Large intestine (tissue), 3 donors: ENCODE data around the gene UVSSA. TPM values are rescaled to one million over a fixed set of nuclear protein-coding genes. Genes with fewer than 3 reads are reported as not detected.
"Not testable (repeated sequence)": the region's sequence is repeated elsewhere in the genome, so short reads cannot be mapped to it uniquely, and the experiment has no call there.

Source experiments
- DNase-seq, 2 donors: peaks; one replicate each; pipeline versions ENCODE4 v3.0.0 to v3.0.0-alpha.2; 2013
- H3K27ac ChIP-seq: one replicate; pipeline ENCODE4 v1.5.1; 2013; ENCODE audit warnings: low read length
- H3K27me3 ChIP-seq: 2 replicates; pipeline ENCODE4 v1.6.1; 2013; ENCODE audit warnings: low read length; ENCODE audit not compliant: control insufficient read depth, insufficient read depth
- H3K36me3 ChIP-seq: 2 replicates; pipeline ENCODE4 v1.6.1; 2013; ENCODE audit warnings: low read length; ENCODE audit not compliant: control insufficient read depth, insufficient read depth
- H3K4me1 ChIP-seq: one replicate; pipeline ENCODE4 v1.6.1; 2013; ENCODE audit warnings: low read length; ENCODE audit not compliant: control insufficient read depth, insufficient read depth
- H3K4me3 ChIP-seq: one replicate; pipeline ENCODE4 v1.5.1; 2013; ENCODE audit warnings: low read length
- H3K9me3 ChIP-seq: one replicate; pipeline ENCODE4 v1.6.1; 2013; ENCODE audit warnings: mild to moderate bottlenecking, low read depth, low read length, moderate library complexity; ENCODE audit not compliant: control insufficient read depth
- WGBS: methylation state at CpG from one replicate; pipeline ENCODE4 v1.1.5; 2013; ENCODE audit warnings: low lambda C conversion rate; ENCODE audit not compliant: insufficient coverage; 5-methylcytosine and 5-hydroxymethylcytosine counted together
- polyA plus RNA-seq: library from polyadenylated mRNA; unstranded; fragments of 120-200 nt; gene quantifications from one replicate; pipeline ENCODE4 v1.2.1, GENCODE V29; 2013

The UVSSA gene
- polyA plus RNA-seq, 1 donor, result 23.5 TPM

DNA sequence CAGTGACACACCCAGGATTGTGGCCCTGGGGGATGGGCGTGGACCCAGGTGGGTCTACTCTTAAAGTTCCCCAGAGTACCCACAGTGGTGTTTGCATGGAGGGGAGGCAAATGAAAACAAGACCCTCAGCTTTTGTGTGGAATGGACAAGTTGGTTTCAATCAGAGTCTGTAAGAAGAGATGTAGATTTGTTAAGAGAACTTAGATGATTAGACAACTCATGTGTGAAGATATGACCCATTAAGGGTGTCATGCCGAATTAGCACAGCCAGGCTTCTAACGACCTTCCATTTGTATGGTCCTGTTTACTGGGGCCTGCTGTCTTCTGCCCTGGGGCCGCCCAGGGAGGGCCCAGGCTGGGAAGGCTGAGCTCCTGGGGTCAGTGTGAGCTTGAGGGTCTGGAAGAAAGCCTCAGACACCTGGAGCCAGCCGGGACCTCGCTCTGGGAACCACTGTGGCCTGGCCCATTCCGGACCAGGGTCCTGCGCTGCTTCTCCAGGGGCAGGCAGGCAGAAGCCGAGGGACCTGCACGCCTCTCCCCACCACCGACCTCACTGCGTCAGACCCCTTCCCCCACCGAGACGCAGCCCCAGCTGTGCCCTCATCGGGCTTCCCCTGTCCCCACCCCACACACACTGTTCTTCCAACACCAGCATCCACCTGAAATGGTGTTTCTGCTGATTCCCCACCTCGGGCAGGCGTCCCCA is 20.4 kb downstream of the UVSSA start:
- Histone ChIP-seq H3K9me3 (no peaks in the 10 kb centered on the region), H3K36me3 (peaks cover 25% of the 10 kb centered on the region), H3K27me3 (no peaks in the 10 kb centered on the region), H3K4me3 (no peak overlapping the region), H3K4me1 (no peaks in the 10 kb centered on the region), H3K27ac (no peak overlapping the region)
- DNase-seq, result no peak
- WGBS, result no CpG with 5 or more reads among the region's 17 CpGs

DNA sequence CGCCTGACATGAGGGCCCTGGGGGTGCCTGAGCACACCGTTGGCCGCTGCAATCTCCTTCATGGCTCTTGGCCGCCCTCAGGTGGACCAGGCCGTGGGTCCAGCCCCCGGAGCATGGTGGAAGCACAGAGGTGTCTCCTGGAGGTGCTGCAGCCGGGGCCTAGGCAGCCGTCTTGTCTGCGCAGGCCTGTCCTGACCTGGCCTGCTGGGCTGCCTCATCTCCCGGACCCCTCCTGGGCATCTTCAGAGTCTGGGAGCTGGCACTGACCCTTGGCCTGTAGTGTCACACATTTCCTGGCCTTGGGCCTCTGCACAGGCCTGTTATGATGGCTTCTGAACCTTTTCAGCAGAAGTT is 20.9 kb downstream of the UVSSA start:
- Histone ChIP-seq H3K36me3 (peaks cover 25% of the 10 kb centered on the region), H3K27me3 (no peaks in the 10 kb centered on the region), H3K27ac (no peak overlapping the region), H3K4me1 (no peaks in the 10 kb centered on the region), H3K9me3 (no peaks in the 10 kb centered on the region), H3K4me3 (no peak overlapping the region)
- no peak for DNase-seq
- no CpG with 5 or more reads among the region's 10 CpGs for WGBS

DNA sequence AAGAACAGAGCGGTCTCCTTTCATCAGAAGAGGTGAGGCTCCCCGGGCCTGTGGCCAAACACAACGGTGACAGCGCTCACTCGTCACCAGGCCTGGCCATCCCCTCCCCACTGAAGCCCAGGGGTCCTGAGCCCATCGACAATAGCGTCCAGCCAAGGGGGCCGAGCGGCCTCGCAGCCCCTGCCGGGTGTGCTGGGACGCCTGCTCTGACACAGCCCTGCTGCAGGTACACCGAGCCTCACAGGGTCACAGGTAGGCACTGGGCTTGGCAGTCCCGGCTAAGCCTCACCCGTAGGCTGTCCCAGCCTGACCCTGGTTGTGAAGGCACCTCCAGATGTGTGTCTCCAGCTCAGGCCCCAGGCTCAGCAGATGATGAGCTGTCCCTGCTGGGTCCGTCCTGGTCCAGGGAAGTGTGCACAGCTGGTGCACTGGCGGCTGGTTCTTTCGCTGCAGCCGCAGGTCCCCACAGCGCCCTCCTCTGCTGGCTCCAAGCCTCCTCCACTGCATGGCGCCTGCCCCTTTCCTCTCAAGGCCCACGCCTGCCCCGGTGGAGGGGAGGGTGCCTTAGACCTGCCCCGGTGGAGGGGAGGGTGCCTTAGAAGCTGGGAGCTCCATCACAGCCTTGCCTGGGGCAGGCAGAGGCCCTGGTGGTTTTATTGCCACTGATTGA is 21.5 kb downstream of the UVSSA start:
- WGBS, result no CpG with 5 or more reads among the region's 24 CpGs
- DNase-seq, result no peak
- Histone ChIP-seq H3K27ac (no peak overlapping the region), H3K4me3 (no peak overlapping the region), H3K4me1 (no peaks in the 10 kb centered on the region), H3K27me3 (no peaks in the 10 kb centered on the region), H3K9me3 (no peaks in the 10 kb centered on the region), H3K36me3 (peaks cover 27% of the 10 kb centered on the region)

DNA sequence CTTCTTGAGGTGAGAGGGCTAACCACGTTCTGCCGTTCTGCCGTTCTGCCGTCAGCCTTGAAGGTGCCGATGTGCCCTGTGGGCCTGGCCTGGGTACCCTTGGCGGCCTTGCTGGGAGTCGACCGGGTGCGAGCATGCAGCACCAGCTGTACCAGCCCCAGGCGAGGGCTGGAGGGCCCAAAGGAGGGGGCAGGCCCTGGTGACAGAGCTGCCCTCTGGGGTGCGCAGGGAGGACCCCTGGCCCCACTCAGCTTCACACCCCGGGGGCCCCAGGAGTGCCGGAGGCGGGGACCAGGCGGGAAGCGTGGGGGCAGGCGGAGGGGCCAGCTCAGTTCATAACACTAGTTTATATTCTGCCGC is 22.1 kb downstream of the UVSSA start:
- H3K27me3 ChIP-seq, result no peaks in the 10 kb centered on the region
- no peaks in the 10 kb centered on the region for H3K9me3 ChIP-seq
- no peak overlapping the region for H3K27ac ChIP-seq
- H3K4me1 ChIP-seq, result no peaks in the 10 kb centered on the region
- 83% methylated on average over 1 of the region's 18 CpGs for WGBS
- H3K4me3 ChIP-seq, result no peak overlapping the region
- H3K36me3 ChIP-seq, result peaks cover 31% of the 10 kb centered on the region
- no peak for DNase-seq

DNA sequence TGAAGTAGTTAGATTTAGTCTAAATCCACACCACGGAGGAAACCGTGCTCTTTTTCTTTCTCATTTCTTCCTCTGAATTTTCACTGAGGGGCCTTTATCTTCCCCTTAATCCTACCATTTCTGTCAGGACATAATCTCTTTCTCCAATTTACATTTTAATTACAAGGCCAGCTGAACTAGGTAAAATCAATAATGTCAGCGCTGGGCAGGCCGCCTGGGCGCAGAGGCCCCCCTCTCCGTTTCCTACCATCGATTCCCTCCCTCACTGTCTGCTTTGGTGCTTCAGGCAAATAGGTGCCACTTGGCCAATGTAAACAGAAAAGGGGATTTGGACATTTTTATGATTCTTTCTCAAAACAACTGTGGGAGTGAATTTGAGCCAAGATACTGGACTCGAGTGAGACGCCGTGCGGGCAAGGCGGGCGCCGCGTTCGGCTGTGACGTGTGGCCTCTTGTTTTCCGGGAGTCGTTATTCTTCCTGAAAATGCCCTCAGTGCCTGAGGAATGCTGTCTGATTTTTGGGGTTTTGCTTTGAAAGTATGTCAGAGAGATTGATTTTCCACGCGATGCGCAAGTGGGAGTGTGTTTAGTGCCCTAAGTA is 22.6 kb downstream of the UVSSA start:
- Histone ChIP-seq H3K27me3 (no peaks in the 10 kb centered on the region), H3K36me3 (peaks cover 32% of the 10 kb centered on the region), H3K27ac (no peak overlapping the region), H3K4me1 (no peaks in the 10 kb centered on the region), H3K9me3 (no peaks in the 10 kb centered on the region), H3K4me3 (no peak overlapping the region)
- DNase-seq, result no peak
- 91% methylated on average over 4 of the region's 22 CpGs for WGBS

DNA sequence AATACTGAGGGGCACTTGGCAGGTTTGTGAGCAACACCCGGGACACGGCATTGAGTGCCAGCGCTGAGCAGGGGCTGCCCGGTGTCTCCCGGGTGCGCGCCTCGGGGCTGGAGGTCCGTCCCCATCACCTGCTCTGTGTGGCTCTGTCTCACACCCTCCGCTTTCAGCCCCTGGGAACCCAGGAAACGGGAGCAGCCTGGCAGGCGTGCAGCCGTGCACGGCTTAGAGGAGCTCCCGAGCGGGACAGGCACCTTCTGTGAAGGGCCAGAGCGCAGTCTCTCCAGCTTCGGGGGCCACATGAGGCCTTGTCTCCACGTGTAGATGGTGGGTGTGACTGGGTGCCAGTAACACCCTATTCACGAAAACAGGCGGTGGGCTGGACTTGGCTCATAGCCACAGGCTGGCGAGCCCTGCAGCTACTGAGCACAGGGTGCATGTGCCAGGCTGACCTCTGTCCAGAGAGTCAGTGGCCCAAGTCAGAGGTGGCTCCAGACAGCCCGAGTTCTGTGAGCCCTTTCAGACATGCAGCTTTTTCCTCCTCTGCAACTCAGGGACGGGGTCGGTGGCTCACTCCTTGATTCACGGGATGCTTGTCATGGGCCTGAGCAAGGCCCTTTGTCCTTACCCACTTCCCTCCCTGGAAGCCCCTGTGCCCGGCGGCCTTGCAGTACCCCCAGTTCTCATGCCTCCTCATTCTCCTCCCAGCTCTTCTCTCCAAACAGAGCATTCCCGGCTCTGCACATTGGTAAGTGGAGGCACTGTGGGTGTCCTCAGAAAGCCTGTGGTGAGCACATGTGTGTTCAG is 23.5 kb downstream of the UVSSA start:
- Histone ChIP-seq H3K27me3 (no peaks in the 10 kb centered on the region), H3K9me3 (no peaks in the 10 kb centered on the region), H3K36me3 (peaks cover 39% of the 10 kb centered on the region), H3K27ac (no peak overlapping the region), H3K4me1 (no peaks in the 10 kb centered on the region), H3K4me3 (no peak overlapping the region)
- no peak for DNase-seq
- WGBS, result no CpG with 5 or more reads among the region's 29 CpGs

DNA sequence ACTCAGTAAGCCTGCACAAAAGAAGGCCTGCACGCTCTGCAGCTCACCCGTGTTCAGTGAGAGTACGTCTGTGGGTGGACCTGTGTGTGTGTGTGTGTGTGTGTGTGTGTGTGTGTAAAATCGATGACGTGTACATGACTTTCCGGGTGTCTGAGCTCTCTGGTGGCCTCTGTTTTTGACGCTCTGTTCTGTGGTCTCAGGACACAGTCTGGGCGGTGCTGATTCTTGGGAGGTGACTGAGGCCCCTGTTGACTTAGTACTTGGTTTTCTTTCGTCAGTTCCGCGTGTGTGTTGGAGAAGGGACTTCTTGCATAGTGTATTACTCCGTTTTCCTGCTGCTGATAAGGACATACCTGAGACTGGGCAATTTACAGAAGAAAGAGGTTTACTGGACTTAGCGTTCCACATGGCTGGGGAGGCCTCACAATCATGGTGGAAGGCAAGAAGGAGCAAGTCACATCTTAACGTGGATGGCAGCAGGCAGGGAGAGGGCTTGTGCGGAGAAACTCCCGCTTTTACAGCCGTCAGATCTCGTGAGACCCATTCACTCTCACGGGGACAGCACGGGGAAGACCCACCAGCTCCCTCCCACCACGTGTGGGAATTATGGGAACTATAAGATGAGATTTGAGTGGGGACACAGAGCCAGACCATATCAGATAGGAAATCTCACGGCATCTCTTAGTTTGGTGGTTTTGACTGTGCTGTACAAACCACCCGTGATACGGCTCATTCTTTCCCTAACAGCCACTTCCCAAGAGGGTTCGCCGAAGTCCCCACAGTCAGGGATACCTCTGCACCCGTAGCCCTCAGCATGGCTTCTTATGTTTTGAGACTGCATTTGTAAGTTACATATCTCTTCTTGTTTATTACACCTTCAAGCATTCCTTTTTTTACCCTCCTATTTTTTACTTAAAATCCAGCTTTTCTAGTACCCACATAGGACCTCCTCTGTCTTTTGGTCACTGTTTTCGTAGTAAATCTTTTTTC is 24.5 kb downstream of the UVSSA start:
- DNase-seq, result no peak
- H3K27ac ChIP-seq, result no peak overlapping the region
- no peak overlapping the region for H3K4me3 ChIP-seq
- H3K27me3 ChIP-seq, result no peaks in the 10 kb centered on the region
- WGBS, result 90% methylated on average over 2 of the region's 28 CpGs
- no peaks in the 10 kb centered on the region for H3K9me3 ChIP-seq
- H3K36me3 ChIP-seq, result peaks cover 45% of the 10 kb centered on the region
- H3K4me1 ChIP-seq, result no peaks in the 10 kb centered on the region

DNA sequence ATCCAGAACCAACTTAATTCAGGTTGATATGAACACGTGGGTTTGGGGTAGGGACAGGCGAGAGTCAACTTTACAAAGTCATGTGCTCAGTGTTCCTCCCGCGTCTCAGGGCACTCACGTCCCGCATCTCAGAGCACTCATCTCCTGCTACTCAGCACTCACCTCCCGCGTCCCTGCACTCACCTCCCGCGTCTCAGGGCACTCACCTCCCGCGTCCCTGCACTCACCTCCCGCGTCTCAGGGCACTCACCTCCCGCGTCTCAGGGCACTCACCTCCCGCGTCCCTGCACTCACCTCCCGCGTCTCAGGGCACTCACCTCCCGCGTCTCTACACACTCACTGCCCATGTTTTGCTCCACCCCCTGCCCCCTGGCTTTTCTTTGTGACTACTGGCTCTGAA is 25.6 kb downstream of the UVSSA start:
- not testable (repeated sequence) for H3K9me3 ChIP-seq, H3K4me1 ChIP-seq, H3K27me3 ChIP-seq, H3K4me3 ChIP-seq, H3K27ac ChIP-seq, DNase-seq
- peaks cover 42% of the 10 kb centered on the region for H3K36me3 ChIP-seq
- WGBS, result no CpG with 5 or more reads among the region's 22 CpGs

DNA sequence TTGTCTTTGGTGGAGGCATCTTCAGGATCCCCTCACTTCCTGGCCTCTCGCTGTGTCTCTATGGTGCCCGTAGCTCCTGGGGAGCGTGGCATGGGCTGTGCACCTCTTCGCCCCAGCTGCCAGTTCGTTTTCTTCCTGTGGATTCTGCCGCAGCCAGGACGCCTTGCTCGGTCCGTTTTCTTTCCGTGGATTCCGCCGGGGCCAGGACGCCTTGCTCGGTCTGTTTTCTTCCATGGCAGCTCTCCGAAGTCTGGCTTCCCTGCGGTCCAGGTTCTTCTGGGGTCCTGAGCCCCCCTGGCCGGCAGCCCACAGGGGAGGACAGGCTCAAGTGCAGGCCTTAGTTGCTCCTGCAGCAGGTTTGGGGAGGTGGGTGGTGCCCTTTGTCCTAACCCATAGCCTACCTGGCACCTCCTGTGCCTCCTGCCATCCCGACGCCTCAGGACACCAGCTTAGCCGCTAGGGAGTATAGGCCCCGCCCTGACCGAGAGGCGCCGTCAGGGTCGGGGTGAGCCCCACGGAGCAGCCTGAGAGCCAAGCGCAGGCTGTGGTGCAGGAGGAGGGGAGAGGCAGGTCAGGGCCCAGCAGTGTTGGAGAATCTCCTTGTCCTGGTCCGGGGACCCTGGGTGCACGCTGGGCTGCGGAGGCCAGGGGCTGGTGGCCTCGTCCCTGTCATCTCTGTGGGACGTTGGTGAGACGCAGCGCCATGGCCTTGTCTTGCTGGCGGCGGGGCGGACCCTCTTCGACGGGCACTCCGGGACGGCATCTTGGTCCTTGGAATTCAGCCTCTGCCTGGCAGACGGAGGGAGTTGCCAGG is 27.1 kb downstream of the UVSSA start:
- H3K4me3 ChIP-seq, result no peak overlapping the region
- H3K4me1 ChIP-seq, result no peaks in the 10 kb centered on the region
- no peak overlapping the region for H3K27ac ChIP-seq
- H3K9me3 ChIP-seq, result no peaks in the 10 kb centered on the region
- DNase-seq, result no peak
- no CpG with 5 or more reads among the region's 42 CpGs for WGBS
- H3K27me3 ChIP-seq, result no peaks in the 10 kb centered on the region
- peaks cover 38% of the 10 kb centered on the region for H3K36me3 ChIP-seq
